H1 (cell line): ENCODE results near the gene MYO5B. TPM values are rescaled to one million over a fixed set of nuclear protein-coding genes. Genes with fewer than 3 reads are reported as not detected.

Experiments used
- CTCF ChIA-PET: fragments of 300-600 bp; sonication (Branson Sonifier 250); formaldehyde crosslinking; loops from one replicate; lab custom pipeline; 2021; ENCODE audit not compliant: partially characterized antibody; lab: Charles Lee
- POLR2A ChIA-PET: fragments of 300-600 bp; sonication (Branson Sonifier 250); formaldehyde crosslinking; loops from one replicate; lab custom pipeline; 2021; ENCODE audit warnings: inconsistent platforms; ENCODE audit not compliant: partially characterized antibody; lab: Charles Lee
- DNase-seq, 2 experiments: peaks; one replicate each; pipeline versions ENCODE4 v3.0.0 to v3.0.0-alpha.2; 2010 to 2022; ENCODE audit warnings: low spot score in 2 of 2, low read depth in 1 of 2, mixed read lengths in 1 of 2
- FAIRE-seq: peaks from 2 replicates; lab custom pipeline; 2011; peaks lifted over from hg19 to GRCh38; lab: Jason Lieb, UNC
- H2AFZ ChIP-seq: 2 replicates; pipeline ENCODE4 v1.8.1; 2012; ENCODE audit warnings: low read length, inconsistent platforms
- H2AK5ac ChIP-seq: 2 replicates; pipeline ENCODE4 v1.6.1; 2013; ENCODE audit warnings: low read depth, low read length
- H2BK120ac ChIP-seq: replicated peaks from 2 replicates; pipeline ENCODE3; 2013; ENCODE audit warnings: low read depth, low read length, inconsistent platforms
- H2BK12ac ChIP-seq: 2 replicates; pipeline ENCODE4 v1.6.1; 2013; ENCODE audit warnings: low read depth, low read length
- H2BK15ac ChIP-seq: 2 replicates; pipeline ENCODE4 v1.6.1; 2013; ENCODE audit warnings: low read length
- H2BK20ac ChIP-seq: 2 replicates; pipeline ENCODE4 v1.6.1; 2013; ENCODE audit warnings: low read length
- H2BK5ac ChIP-seq: 2 replicates; pipeline ENCODE4 v1.6.1; 2013; ENCODE audit warnings: low read depth, low read length
- H3K14ac ChIP-seq: 2 replicates; pipeline ENCODE4 v1.6.1; 2013; ENCODE audit warnings: inconsistent platforms; ENCODE audit not compliant: insufficient read length
- H3K18ac ChIP-seq: 2 replicates; pipeline ENCODE4 v1.6.1; 2013; ENCODE audit warnings: low read length; ENCODE audit errors: extremely low read depth
- H3K23ac ChIP-seq: 2 replicates; pipeline ENCODE4 v1.6.1; 2013; ENCODE audit warnings: inconsistent platforms; ENCODE audit not compliant: insufficient read length
- H3K23me2 ChIP-seq: 2 replicates; pipeline ENCODE4 v1.6.1; 2013; ENCODE audit warnings: low read depth, low read length
- H3K27ac ChIP-seq: 2 replicates; pipeline ENCODE4 v1.6.1; 2011; ENCODE audit warnings: low read depth, low read length, inconsistent platforms
- H3K27me3 ChIP-seq, 4 experiments: replicated peaks in 1 of 4; 1 replicate in 1 of 4; 2 replicates in 3 of 4; pipeline versions ENCODE4 v1.6.1 to v1.8.1; 2011 to 2013; ENCODE audit warnings: low read length in 3 of 4, mild to moderate bottlenecking in 3 of 4, inconsistent platforms in 2 of 4, mixed read lengths in 2 of 4, moderate library complexity in 1 of 4; ENCODE audit not compliant: control insufficient read depth in 3 of 4, insufficient read depth in 3 of 4; ENCODE audit errors: extremely low read depth in 1 of 4
- H3K36me3 ChIP-seq, 4 experiments: 2 replicates each; pipeline versions ENCODE4 v1.6.1 to v1.8.1; 2011 to 2013; ENCODE audit warnings: mild to moderate bottlenecking in 4 of 4, low read length in 3 of 4, moderate library complexity in 2 of 4, control low read depth in 1 of 4, inconsistent platforms in 1 of 4; ENCODE audit not compliant: insufficient read depth in 4 of 4, control insufficient read depth in 2 of 4
- H3K4ac ChIP-seq: replicated peaks from 2 replicates; pipeline ENCODE3; 2013; ENCODE audit warnings: low read length, low read depth, mixed read lengths, inconsistent platforms; ENCODE audit not compliant: insufficient read length
- H3K4me1 ChIP-seq, 4 experiments: replicated peaks in 1 of 4; 1 replicate in 1 of 4; 2 replicates in 3 of 4; pipeline versions ENCODE4 v1.6.1 to v1.8.1; 2011 to 2013; ENCODE audit warnings: low read length in 3 of 4, inconsistent platforms in 2 of 4, mixed read lengths in 1 of 4; ENCODE audit not compliant: insufficient read depth in 4 of 4, control insufficient read depth in 3 of 4
- H3K4me2 ChIP-seq, 2 experiments: 2 replicates each; pipeline versions ENCODE4 v1.6.1 to v1.8.1; 2011 to 2013; ENCODE audit warnings: low read depth in 2 of 2, low read length in 2 of 2, control low read depth in 1 of 2, inconsistent platforms in 1 of 2, mild to moderate bottlenecking in 1 of 2; ENCODE audit not compliant: insufficient read depth in 1 of 2
- H3K4me3 ChIP-seq, 4 experiments: fragments of 200-600, 300-600 bp in 1 of 4; sonication (generic), shearing (Covaris generic), sonication (Bioruptor Twin) in 1 of 4; 2 replicates each; pipeline versions ENCODE4 v1.5.1 to v1.8.1; 2011 to 2016; ENCODE audit warnings: low read length in 4 of 4, low read depth in 3 of 4, control low read depth in 2 of 4, inconsistent platforms in 2 of 4, mild to moderate bottlenecking in 2 of 4, mixed read lengths in 1 of 4, moderate library complexity in 1 of 4; ENCODE audit not compliant: insufficient read depth in 2 of 4; ENCODE audit errors: extremely low read depth in 1 of 4
- H3K56ac ChIP-seq: replicated peaks from 2 replicates; pipeline ENCODE3; 2013; ENCODE audit warnings: low read depth, mild to moderate bottlenecking, mixed read lengths, low read length, inconsistent platforms; ENCODE audit not compliant: insufficient read length
- H3K79me1 ChIP-seq: 2 replicates; pipeline ENCODE4 v1.6.1; 2013; ENCODE audit warnings: low read depth, low read length, control low read depth
- H3K79me2 ChIP-seq, 2 experiments: 2 replicates each; pipeline versions ENCODE4 v1.6.1 to v1.8.1; 2012 to 2013; ENCODE audit warnings: low read length in 2 of 2, mild to moderate bottlenecking in 2 of 2, inconsistent platforms in 1 of 2; ENCODE audit not compliant: insufficient read depth in 2 of 2, control insufficient read depth in 1 of 2
- H3K9ac ChIP-seq, 4 experiments: replicated peaks in 1 of 4; 1 replicate in 1 of 4; 2 replicates in 3 of 4; pipeline versions ENCODE4 v1.6.1 to v1.8.1; 2011 to 2013; ENCODE audit warnings: low read depth in 3 of 4, low read length in 3 of 4, control low read depth in 2 of 4, mild to moderate bottlenecking in 2 of 4, moderate library complexity in 2 of 4, inconsistent platforms in 1 of 4; ENCODE audit errors: extremely low read depth in 1 of 4
- H3K9me3 ChIP-seq, 2 experiments: 2 replicates each; pipeline versions ENCODE4 v1.6.1 to v1.8.1; 2012 to 2013; ENCODE audit warnings: mild to moderate bottlenecking in 2 of 2, moderate library complexity in 2 of 2, control low read depth in 1 of 2, inconsistent platforms in 1 of 2, low read depth in 1 of 2, low read length in 1 of 2, mixed read lengths in 1 of 2; ENCODE audit not compliant: insufficient read depth in 2 of 2
- H4K20me1 ChIP-seq, 2 experiments: replicated peaks in 1 of 2; 2 replicates each; pipeline versions ENCODE3 to v1.8.1; 2011 to 2013; ENCODE audit warnings: inconsistent platforms in 2 of 2, low read length in 2 of 2, mild to moderate bottlenecking in 1 of 2; ENCODE audit not compliant: insufficient read depth in 2 of 2, control insufficient read depth in 1 of 2
- H4K5ac ChIP-seq: 2 replicates; pipeline ENCODE4 v1.6.1; 2013; ENCODE audit warnings: low read length, low read depth, mixed read lengths, inconsistent platforms; ENCODE audit not compliant: insufficient read length
- H4K8ac ChIP-seq: 2 replicates; pipeline ENCODE4 v1.8.0; 2013; ENCODE audit warnings: mild to moderate bottlenecking, moderate library complexity, low read length, inconsistent platforms; ENCODE audit not compliant: insufficient read depth; ENCODE audit errors: extremely low read depth
- H4K91ac ChIP-seq: replicated peaks from 2 replicates; pipeline ENCODE3; 2013; ENCODE audit warnings: low read length, mixed read lengths, inconsistent platforms; ENCODE audit not compliant: insufficient read length
- FOSL1 ChIP-seq: IDR thresholded peaks from 2 replicates; pipeline ENCODE4 v1.6.1; 2011; ENCODE audit warnings: mild to moderate bottlenecking, low read depth, low read length, moderate library complexity; ENCODE audit not compliant: insufficient read depth
- WGBS, 2 experiments: shearing (Covaris generic) in 1 of 2; methylation state at CpG; one replicate each; pipeline versions ENCODE4 v1.1.6 to v1.1.7; 2013 to 2015; ENCODE audit warnings: low lambda C conversion rate in 2 of 2, mixed read lengths in 2 of 2, inconsistent platforms in 1 of 2, low coverage in 1 of 2, missing lambda C conversion rate in 1 of 2; ENCODE audit not compliant: insufficient replicate concordance in 2 of 2, insufficient coverage in 1 of 2, insufficient read length in 1 of 2; ENCODE audit errors: extremely low coverage in 1 of 2, missing lambda C conversion rate in 1 of 2; 5-methylcytosine and 5-hydroxymethylcytosine counted together
- polyA plus RNA-seq, 7 experiments: library from polyadenylated mRNA; depleted of rRNA in 3 of 7; stranded (reverse) in 5 of 7; unstranded in 2 of 7; fragments of >200 nt in 5 of 7; fragments of 200-250 nt in 2 of 7; gene quantifications; 1 replicate in 5 of 7; 2 replicates in 1 of 7; 4 replicates in 1 of 7; pipeline versions ENCODE4 v1.2.1 to v1.2.3, GENCODE V29; 2011 to 2013; ENCODE audit warnings: missing spikeins in 2 of 7, mixed read lengths in 2 of 7
- total RNA-seq: library from RNA; stranded (reverse); fragmentation: NEBNext Ultra II Directional; extraction: Animal tissue kit (Norgen Biotek cat#: 25700); gene quantifications from 2 replicates; pipeline ENCODE4 v1.2.1, GENCODE V29; 2021

Gene MYO5B
- total and polyA plus RNA-seq, 2 of the 8 experiments (the other 6 are each of a cell fraction or from before 2014, with no cell fraction given), result 6.4 to 7.7 TPM

- Histone ChIP-seq H2AFZ (no peak overlapping the region), H2BK5ac (0 out of 2 replicates have a peak overlapping the region, but pooled peaks have one; percentile 8), H4K91ac (no peak overlapping the region), H3K4me1 (peaks cover 5 to 16% (median 12%) of the 10 kb centered on the region in 4 experiments; a peak in 4 of 7 replicates), H3K79me2 (no peaks in the 10 kb centered on the region), H4K5ac (no peak overlapping the region), H2BK12ac (peak overlapping the region; percentile 65; the same call in 1 of the 2 replicates), H2AK5ac (no peak overlapping the region), H3K56ac (no peak overlapping the region), H3K27ac (no peak overlapping the region), H3K36me3 (no peaks in the 10 kb centered on the region), H3K18ac (no peak overlapping the region), H4K20me1 (no peaks in the 10 kb centered on the region), H3K23ac (no peak overlapping the region), H3K9ac (no peak overlapping the region), H3K27me3 (no peaks in the 10 kb centered on the region), H3K79me1 (no peaks in the 10 kb centered on the region), H3K9me3 (no peaks in the 10 kb centered on the region), H4K8ac (no peak overlapping the region), H3K4ac (no peak overlapping the region), H2BK120ac (no peak overlapping the region), H2BK15ac (no peak overlapping the region), H2BK20ac (0 out of 2 replicates have a peak overlapping the region, but pooled peaks have one; percentile 17), H3K4me2 (peak overlapping the region; percentile 31 to 66; a peak in 3 of 4 replicates), H3K14ac (no peak overlapping the region), H3K4me3 (peak overlapping the region in 1 of 4 experiments; percentile 22; a peak in 1 of 8 replicates), H3K23me2 (0 out of 2 replicates have a peak, but pooled peaks cover 2% of the 10 kb centered on the region)
- ChIA-PET POLR2A (no interaction called here), CTCF (interaction anchor here (0.7 to 1.2 kb wide), 3 partner anchors 9 to 18 kb away, joined by 3 read pairs; no protein-coding TSS in a partner anchor)
- DNase-seq, result no peak
- no peak for FAIRE-seq
- 91% methylated on average over 2 of the region's 2 CpGs; no CpG with 5 or more reads in 1 of the 2 experiments for WGBS, 2 experiments
- no peak for TF ChIP-seq FOSL1
These were observed 103.3 kb downstream of the MYO5B start for GRCh38 chr18:50091509-50092244.
